ENCODE measurements around the gene HNRNPLL.

The HNRNPLL gene

DNA sequence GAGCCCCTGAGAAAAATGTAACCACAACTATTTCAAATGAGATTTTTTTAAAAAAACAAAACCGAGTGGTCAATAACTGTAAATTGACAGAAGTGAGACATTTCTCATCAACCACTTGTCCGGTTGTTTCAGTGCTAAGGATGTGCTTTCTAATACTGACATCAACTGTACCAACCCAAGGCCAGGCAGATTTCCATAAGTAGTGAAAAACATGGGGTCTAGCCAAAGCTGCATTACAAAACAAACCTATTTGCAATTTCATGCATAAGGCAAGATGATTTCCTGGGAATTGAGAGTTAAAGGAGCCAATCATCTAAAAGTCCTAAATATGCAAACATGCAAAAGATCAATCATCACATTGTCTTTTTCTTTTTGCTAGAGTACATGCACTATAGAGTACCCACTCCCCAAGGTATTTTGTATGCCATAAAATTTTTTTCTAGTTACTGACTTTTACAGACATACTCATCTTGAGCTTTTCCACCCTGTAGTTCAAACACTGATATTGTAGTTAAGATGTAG is 22.6 kb downstream of the HNRNPLL start:
- H3K9me3 ChIP-seq (ENCODE audit: control insufficient read depth in 5 of 5, low read length in 5 of 5): no peaks in the 10 kb centered on the region
- H3K36me3 ChIP-seq (ENCODE audit: control insufficient read depth in 5 of 5, insufficient read depth in 5 of 5, low read length in 5 of 5): peaks cover 5 to 26% (median 18%) of the 10 kb centered on the region in 5 donors
- H3K27ac ChIP-seq (ENCODE audit: low read depth, low read length): no peak overlapping the region

GRCh38 chr2:38578832-38579231 is 23.9 kb downstream of the HNRNPLL start:
- no peaks in the 10 kb centered on the region for H3K9me3 ChIP-seq (ENCODE audit: control insufficient read depth in 5 of 5, low read length in 5 of 5)
- peaks cover 5 to 35% (median 20%) of the 10 kb centered on the region in 5 donors for H3K36me3 ChIP-seq (ENCODE audit: control insufficient read depth in 5 of 5, insufficient read depth in 5 of 5, low read length in 5 of 5)
- H3K27ac ChIP-seq (ENCODE audit: low read depth, low read length): no peak overlapping the region
- no peak overlapping the region for H3K4me3 ChIP-seq (ENCODE audit: low read depth in 1 of 5, low read length in 5 of 5)
- peaks cover 0 to 3% (median 0%) of the 10 kb centered on the region in 5 donors for H3K4me1 ChIP-seq (ENCODE audit: control insufficient read depth in 5 of 5, insufficient read depth in 5 of 5, low read length in 5 of 5)
- no peaks in the 10 kb centered on the region for H3K27me3 ChIP-seq (ENCODE audit: control insufficient read depth in 5 of 5, insufficient read depth in 4 of 5, low read length in 5 of 5)
- no peak overlapping the region for H3K9ac ChIP-seq (ENCODE audit: low read length in 5 of 5)

More for the DNA sequence above, 22.6 kb downstream of the HNRNPLL start:
- H3K4me1 ChIP-seq (ENCODE audit: control insufficient read depth in 5 of 5, insufficient read depth in 5 of 5, low read length in 5 of 5): peaks cover 0 to 3% (median 1%) of the 10 kb centered on the region in 5 donors
- no peak overlapping the region for H3K9ac ChIP-seq (ENCODE audit: low read length in 5 of 5)
- no peak overlapping the region for H3K4me3 ChIP-seq (ENCODE audit: low read depth in 1 of 5, low read length in 5 of 5)
- H3K27me3 ChIP-seq (ENCODE audit: control insufficient read depth in 5 of 5, insufficient read depth in 4 of 5, low read length in 5 of 5): no peaks in the 10 kb centered on the region

GRCh38 chr2:38574278-38574677 is 28.4 kb downstream of the HNRNPLL start:
- no peaks in the 10 kb centered on the region for H3K9me3 ChIP-seq (ENCODE audit: control insufficient read depth in 5 of 5, low read length in 5 of 5)
- no peaks in the 10 kb centered on the region for H3K27me3 ChIP-seq (ENCODE audit: control insufficient read depth in 5 of 5, insufficient read depth in 4 of 5, low read length in 5 of 5)
- H3K36me3 ChIP-seq (ENCODE audit: control insufficient read depth in 5 of 5, insufficient read depth in 5 of 5, low read length in 5 of 5): peaks cover 17 to 52% (median 37%) of the 10 kb centered on the region in 5 donors
- H3K4me3 ChIP-seq (ENCODE audit: low read depth in 1 of 5, low read length in 5 of 5): no peak overlapping the region
- no peak overlapping the region for H3K9ac ChIP-seq (ENCODE audit: low read length in 5 of 5)
- H3K4me1 ChIP-seq (ENCODE audit: control insufficient read depth in 5 of 5, insufficient read depth in 5 of 5, low read length in 5 of 5): peaks cover 0 to 2% (median 0%) of the 10 kb centered on the region in 5 donors
- no peak overlapping the region for H3K27ac ChIP-seq (ENCODE audit: low read depth, low read length)

DNA sequence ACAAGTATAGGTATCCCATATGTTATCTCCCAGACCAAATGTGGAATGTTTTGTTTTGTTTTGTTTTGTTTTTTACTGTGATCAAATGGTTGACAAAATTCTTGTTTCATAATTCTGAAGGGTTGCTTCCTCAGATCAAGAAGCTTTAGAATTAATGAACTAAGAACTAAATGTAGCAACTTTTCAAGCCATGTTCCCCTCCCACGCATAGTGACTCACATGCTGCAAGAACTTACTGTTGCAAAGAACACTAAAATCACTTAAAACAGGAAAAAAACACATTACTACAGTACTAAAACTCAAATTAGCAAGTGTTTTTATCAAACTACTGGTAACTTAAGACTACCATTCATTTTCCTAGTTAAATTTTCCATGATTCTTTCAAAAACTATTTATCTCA is 30.6 kb downstream of the HNRNPLL start:
- Histone ChIP-seq H3K27ac (ENCODE audit: low read depth, low read length) (no peak overlapping the region), H3K4me3 (ENCODE audit: low read depth in 1 of 5, low read length in 5 of 5) (no peak overlapping the region), H3K27me3 (ENCODE audit: control insufficient read depth in 5 of 5, insufficient read depth in 4 of 5, low read length in 5 of 5) (no peaks in the 10 kb centered on the region), H3K36me3 (ENCODE audit: control insufficient read depth in 5 of 5, insufficient read depth in 5 of 5, low read length in 5 of 5) (peaks cover 24 to 55% (median 52%) of the 10 kb centered on the region in 5 donors), H3K9me3 (ENCODE audit: control insufficient read depth in 5 of 5, low read length in 5 of 5) (no peaks in the 10 kb centered on the region), H3K9ac (ENCODE audit: low read length in 5 of 5) (no peak overlapping the region), H3K4me1 (ENCODE audit: control insufficient read depth in 5 of 5, insufficient read depth in 5 of 5, low read length in 5 of 5) (peaks cover 0 to 2% (median 0%) of the 10 kb centered on the region in 5 donors)

- no peak overlapping the region for H3K4me3 ChIP-seq (ENCODE audit: low read depth in 1 of 5, low read length in 5 of 5)
- H3K9me3 ChIP-seq (ENCODE audit: control insufficient read depth in 5 of 5, low read length in 5 of 5): no peaks in the 10 kb centered on the region
- H3K27ac ChIP-seq (ENCODE audit: low read depth, low read length): no peak overlapping the region
- H3K36me3 ChIP-seq (ENCODE audit: control insufficient read depth in 5 of 5, insufficient read depth in 5 of 5, low read length in 5 of 5): peaks cover 26 to 60% (median 54%) of the 10 kb centered on the region in 5 donors
- no peak overlapping the region for H3K9ac ChIP-seq (ENCODE audit: low read length in 5 of 5)
- peaks cover 0 to 2% (median 0%) of the 10 kb centered on the region in 5 donors for H3K4me1 ChIP-seq (ENCODE audit: control insufficient read depth in 5 of 5, insufficient read depth in 5 of 5, low read length in 5 of 5)
- H3K27me3 ChIP-seq (ENCODE audit: control insufficient read depth in 5 of 5, insufficient read depth in 4 of 5, low read length in 5 of 5): no peaks in the 10 kb centered on the region
Measured at GRCh38 chr2:38571193-38571592, 31.5 kb downstream of the HNRNPLL start.

DNA sequence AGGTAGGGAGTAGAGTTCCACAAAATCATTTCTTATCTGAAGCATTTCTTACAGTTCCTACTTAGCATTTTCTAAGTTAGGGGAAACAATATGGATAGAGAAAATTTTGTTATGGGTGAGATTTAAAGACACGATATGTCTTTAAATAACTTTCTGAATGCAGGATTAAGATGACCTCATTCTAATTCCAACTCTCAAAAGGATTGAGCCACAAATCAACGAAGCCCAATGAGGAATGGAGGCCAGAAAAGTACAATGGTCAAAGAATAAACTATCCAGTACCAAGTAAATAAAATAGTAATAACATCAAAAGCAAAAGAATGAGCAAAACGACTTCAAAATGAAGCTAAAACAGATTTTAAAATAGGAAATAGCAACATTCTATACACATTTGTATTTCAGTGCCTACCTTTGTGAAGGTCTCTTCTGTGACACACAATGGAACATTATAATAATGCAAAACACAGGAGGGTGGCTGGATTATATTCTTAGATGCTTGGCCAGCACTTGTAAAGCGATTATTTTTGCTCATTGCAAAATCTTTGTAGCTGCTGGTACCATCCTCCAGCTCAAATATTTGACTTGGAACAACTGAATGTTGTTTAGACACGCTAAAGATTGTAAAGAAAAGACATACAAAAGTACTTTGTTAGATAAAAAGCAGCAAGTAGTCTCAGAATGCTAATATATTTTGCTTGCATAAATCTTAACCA is 33.8 kb downstream of the HNRNPLL start:
- Histone ChIP-seq H3K36me3 (ENCODE audit: control insufficient read depth in 5 of 5, insufficient read depth in 5 of 5, low read length in 5 of 5) (peaks cover 26 to 57% (median 46%) of the 10 kb centered on the region in 5 donors), H3K27ac (ENCODE audit: low read depth, low read length) (no peak overlapping the region), H3K4me3 (ENCODE audit: low read depth in 1 of 5, low read length in 5 of 5) (no peak overlapping the region), H3K27me3 (ENCODE audit: control insufficient read depth in 5 of 5, insufficient read depth in 4 of 5, low read length in 5 of 5) (no peaks in the 10 kb centered on the region), H3K9ac (ENCODE audit: low read length in 5 of 5) (no peak overlapping the region), H3K4me1 (ENCODE audit: control insufficient read depth in 5 of 5, insufficient read depth in 5 of 5, low read length in 5 of 5) (peaks cover 0 to 2% (median 0%) of the 10 kb centered on the region in 5 donors), H3K9me3 (ENCODE audit: control insufficient read depth in 5 of 5, low read length in 5 of 5) (no peaks in the 10 kb centered on the region)

- Histone ChIP-seq H3K4me1 (ENCODE audit: control insufficient read depth in 5 of 5, insufficient read depth in 5 of 5, low read length in 5 of 5) (no peaks in the 10 kb centered on the region), H3K27me3 (ENCODE audit: control insufficient read depth in 5 of 5, insufficient read depth in 4 of 5, low read length in 5 of 5) (no peaks in the 10 kb centered on the region), H3K4me3 (ENCODE audit: low read depth in 1 of 5, low read length in 5 of 5) (no peak overlapping the region), H3K27ac (ENCODE audit: low read depth, low read length) (no peak overlapping the region), H3K9ac (ENCODE audit: low read length in 5 of 5) (no peak overlapping the region), H3K9me3 (ENCODE audit: control insufficient read depth in 5 of 5, low read length in 5 of 5) (no peaks in the 10 kb centered on the region), H3K36me3 (ENCODE audit: control insufficient read depth in 5 of 5, insufficient read depth in 5 of 5, low read length in 5 of 5) (peaks cover 15 to 45% (median 43%) of the 10 kb centered on the region in 5 donors)
Measured at GRCh38 chr2:38565333-38565732, 37.4 kb downstream of the HNRNPLL start.

GRCh38 chr2:38561691-38562090 is 41.0 kb downstream of the HNRNPLL start:
- Histone ChIP-seq H3K4me1 (ENCODE audit: control insufficient read depth in 5 of 5, insufficient read depth in 5 of 5, low read length in 5 of 5) (no peaks in the 10 kb centered on the region), H3K36me3 (ENCODE audit: control insufficient read depth in 5 of 5, insufficient read depth in 5 of 5, low read length in 5 of 5) (peaks cover 7 to 29% (median 17%) of the 10 kb centered on the region in 5 donors), H3K9ac (ENCODE audit: low read length in 5 of 5) (no peak overlapping the region), H3K27me3 (ENCODE audit: control insufficient read depth in 5 of 5, insufficient read depth in 4 of 5, low read length in 5 of 5) (no peaks in the 10 kb centered on the region), H3K27ac (ENCODE audit: low read depth, low read length) (no peak overlapping the region), H3K9me3 (ENCODE audit: control insufficient read depth in 5 of 5, low read length in 5 of 5) (no peaks in the 10 kb centered on the region), H3K4me3 (ENCODE audit: low read depth in 1 of 5, low read length in 5 of 5) (no peak overlapping the region)

GRCh38 chr2:38560092-38560491 is 42.6 kb downstream of the HNRNPLL start:
- H3K36me3 ChIP-seq (ENCODE audit: control insufficient read depth in 5 of 5, insufficient read depth in 5 of 5, low read length in 5 of 5): peaks cover 4 to 22% (median 14%) of the 10 kb centered on the region in 5 donors
- H3K27me3 ChIP-seq (ENCODE audit: control insufficient read depth in 5 of 5, insufficient read depth in 4 of 5, low read length in 5 of 5): no peaks in the 10 kb centered on the region
- H3K9me3 ChIP-seq (ENCODE audit: control insufficient read depth in 5 of 5, low read length in 5 of 5): no peaks in the 10 kb centered on the region
- H3K27ac ChIP-seq (ENCODE audit: low read depth, low read length): no peak overlapping the region
- no peak overlapping the region for H3K9ac ChIP-seq (ENCODE audit: low read length in 5 of 5)
- no peaks in the 10 kb centered on the region for H3K4me1 ChIP-seq (ENCODE audit: control insufficient read depth in 5 of 5, insufficient read depth in 5 of 5, low read length in 5 of 5)
- H3K4me3 ChIP-seq (ENCODE audit: low read depth in 1 of 5, low read length in 5 of 5): no peak overlapping the region

DNA sequence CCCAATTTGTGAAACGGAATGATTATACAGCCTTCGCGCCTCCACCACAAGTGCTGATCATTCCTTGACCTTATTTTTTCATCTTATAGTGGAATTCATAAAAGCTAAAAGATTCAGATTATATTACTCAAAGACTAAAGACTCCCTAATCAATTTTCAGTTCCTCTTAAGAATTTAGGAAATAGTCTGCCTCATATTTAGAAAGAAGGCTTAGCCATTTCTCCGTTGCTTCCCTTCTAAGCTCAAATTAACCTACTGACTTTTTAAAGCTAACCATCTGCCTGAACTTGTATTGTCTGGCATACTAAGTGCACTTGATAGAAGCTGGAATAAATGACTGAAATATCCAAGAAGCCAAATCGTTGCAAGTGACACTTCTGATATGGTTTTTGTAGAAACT is 44.7 kb downstream of the HNRNPLL start:
- H3K4me1 ChIP-seq (ENCODE audit: control insufficient read depth in 5 of 5, insufficient read depth in 5 of 5, low read length in 5 of 5): no peaks in the 10 kb centered on the region
- H3K27me3 ChIP-seq (ENCODE audit: control insufficient read depth in 5 of 5, insufficient read depth in 4 of 5, low read length in 5 of 5): no peaks in the 10 kb centered on the region
- no peak overlapping the region for H3K27ac ChIP-seq (ENCODE audit: low read depth, low read length)
- no peak overlapping the region for H3K9ac ChIP-seq (ENCODE audit: low read length in 5 of 5)
- H3K4me3 ChIP-seq (ENCODE audit: low read depth in 1 of 5, low read length in 5 of 5): no peak overlapping the region
- H3K36me3 ChIP-seq (ENCODE audit: control insufficient read depth in 5 of 5, insufficient read depth in 5 of 5, low read length in 5 of 5): peaks cover 4 to 18% (median 14%) of the 10 kb centered on the region in 5 donors
- H3K9me3 ChIP-seq (ENCODE audit: control insufficient read depth in 5 of 5, low read length in 5 of 5): no peaks in the 10 kb centered on the region
